Stimulated activated CD8-positive, alpha-beta memory T cell treated with anti-CD3 and anti-CD28 coated beads, Interleukin-15, amount 100 ng/mL, for 48 hours (primary cell): Measurements from ENCODE around the gene MYL10.

Experiments
- DNase-seq, 2 donors: peaks; one replicate each; pipeline ENCODE4 v3.0.0-alpha.2; 2020; ENCODE audit warnings: low read depth in 2 of 2

MYL10 gene

GRCh38 chr7:101596898-101597297 is 32.2 kb downstream of the MYL10 start:
- DNase-seq, result no peak

GRCh38 chr7:101595766-101596537 is 33.1 kb downstream of the MYL10 start:
- no peak for DNase-seq

- no peak for DNase-seq
Observed at GRCh38 chr7:101595246-101595645, 33.9 kb downstream of the MYL10 start.

GRCh38 chr7:101594790-101595189 is 34.3 kb downstream of the MYL10 start:
- DNase-seq, result no peak

GRCh38 chr7:101593556-101593955 is 35.5 kb downstream of the MYL10 start:
- no peak for DNase-seq

- no peak for DNase-seq
Observed at GRCh38 chr7:101591504-101591903, 37.6 kb downstream of the MYL10 start.

GRCh38 chr7:101590663-101591435 is 38.2 kb downstream of the MYL10 start:
- DNase-seq, result no peak

GRCh38 chr7:101589976-101590662 is 39.0 kb downstream of the MYL10 start:
- DNase-seq, result no peak

- no peak for DNase-seq
Observed at GRCh38 chr7:101589052-101589451, 40.0 kb downstream of the MYL10 start.

- no peak for DNase-seq
Observed at GRCh38 chr7:101588131-101588935, 40.8 kb downstream of the MYL10 start.

- no peak for DNase-seq
Observed at GRCh38 chr7:101586906-101587677, 42.0 kb downstream of the MYL10 start.

GRCh38 chr7:101586078-101586905 is 42.8 kb downstream of the MYL10 start:
- no peak for DNase-seq

GRCh38 chr7:101582971-101583370 is 46.1 kb downstream of the MYL10 start:
- DNase-seq, result no peak

GRCh38 chr7:101581891-101582290 is 47.2 kb downstream of the MYL10 start:
- DNase-seq, result no peak

GRCh38 chr7:101580596-101580995 is 48.5 kb downstream of the MYL10 start:
- DNase-seq, result no peak

- DNase-seq, result no peak
Observed at GRCh38 chr7:101578552-101578951, 50.5 kb downstream of the MYL10 start.

- DNase-seq, result no peak
Observed at GRCh38 chr7:101576998-101577397, 52.1 kb downstream of the MYL10 start.

- no peak for DNase-seq
Observed at GRCh38 chr7:101575721-101576120, 53.4 kb downstream of the MYL10 start.

GRCh38 chr7:101575168-101575567 is 53.9 kb downstream of the MYL10 start:
- DNase-seq, result no peak

- DNase-seq, result no peak
Observed at GRCh38 chr7:101572156-101572555, 56.9 kb downstream of the MYL10 start.
